ENCODE measurements around the gene STOML3.

- TF ChIP-seq, protein P1, sequence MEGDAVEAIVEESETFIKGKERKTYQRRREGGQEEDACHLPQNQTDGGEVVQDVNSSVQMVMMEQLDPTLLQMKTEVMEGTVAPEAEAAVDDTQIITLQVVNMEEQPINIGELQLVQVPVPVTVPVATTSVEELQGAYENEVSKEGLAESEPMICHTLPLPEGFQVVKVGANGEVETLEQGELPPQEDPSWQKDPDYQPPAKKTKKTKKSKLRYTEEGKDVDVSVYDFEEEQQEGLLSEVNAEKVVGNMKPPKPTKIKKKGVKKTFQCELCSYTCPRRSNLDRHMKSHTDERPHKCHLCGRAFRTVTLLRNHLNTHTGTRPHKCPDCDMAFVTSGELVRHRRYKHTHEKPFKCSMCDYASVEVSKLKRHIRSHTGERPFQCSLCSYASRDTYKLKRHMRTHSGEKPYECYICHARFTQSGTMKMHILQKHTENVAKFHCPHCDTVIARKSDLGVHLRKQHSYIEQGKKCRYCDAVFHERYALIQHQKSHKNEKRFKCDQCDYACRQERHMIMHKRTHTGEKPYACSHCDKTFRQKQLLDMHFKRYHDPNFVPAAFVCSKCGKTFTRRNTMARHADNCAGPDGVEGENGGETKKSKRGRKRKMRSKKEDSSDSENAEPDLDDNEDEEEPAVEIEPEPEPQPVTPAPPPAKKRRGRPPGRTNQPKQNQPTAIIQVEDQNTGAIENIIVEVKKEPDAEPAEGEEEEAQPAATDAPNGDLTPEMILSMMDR (IDR thresholded peaks at IDR 0.05; ENCODE audit: insufficient read depth, low read depth, low read length) = no peak
- no peak for TF ChIP-seq EZH2 (IDR thresholded peaks at IDR 0.05; ENCODE audit: insufficient read depth, low read length)
These were observed 41.5 kb upstream of the STOML3 start for GRCh38 chr13:39032150-39032549.
